Endothelial cell of hepatic sinusoid (primary cell): ENCODE measurements around the gene FARP1.

Experiments
- in situ Hi-C: cut with HindIII; loops from 2 replicates; pipeline ENCODE4 v1.10.0; 2017; ENCODE audit warnings: low sequenced_read_pairs

FARP1 gene

GRCh38 chr13:98172590-98173422 is 29.9 kb downstream of the FARP1 start:
- in situ Hi-C loops = no loop called here

DNA sequence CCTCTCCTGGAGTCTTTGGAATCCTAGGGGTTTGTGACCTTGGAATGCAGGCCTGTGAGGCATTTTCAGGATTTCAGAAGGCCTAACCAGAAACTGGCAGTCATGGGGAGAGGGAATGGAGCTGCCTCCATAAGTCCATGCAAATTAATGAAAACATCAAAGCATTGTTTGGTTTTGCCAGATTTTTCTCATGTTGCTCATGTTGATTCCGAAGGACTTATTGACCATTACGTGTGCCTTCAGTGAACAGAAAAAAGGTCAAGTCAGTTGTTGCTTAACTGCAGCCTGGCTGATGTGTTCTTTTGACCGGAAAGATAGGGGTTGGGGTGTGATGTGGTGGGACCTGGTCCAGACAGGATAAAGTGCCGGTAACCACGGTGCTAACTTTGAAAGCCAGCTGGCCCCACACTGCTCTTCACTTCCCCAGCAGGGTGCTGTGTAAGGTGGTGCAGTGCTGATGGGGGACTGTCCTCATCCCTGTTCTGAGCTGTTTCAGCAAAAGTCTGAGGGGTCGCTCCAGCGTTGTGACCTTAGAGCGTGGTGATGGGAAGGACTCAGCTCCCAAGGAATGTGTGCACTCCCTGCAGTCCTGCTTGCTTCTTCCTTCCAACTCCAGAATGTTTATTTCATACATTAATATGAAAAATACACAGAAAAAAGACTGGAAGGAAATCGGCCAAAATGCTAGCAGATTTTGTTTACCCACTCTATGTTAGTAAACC is 30.7 kb downstream of the FARP1 start:
- in situ Hi-C loops = no loop called here

- in situ Hi-C loops = no loop called here
Observed at GRCh38 chr13:98174307-98174706, 31.4 kb downstream of the FARP1 start.

- in situ Hi-C loops = no loop called here
Observed at GRCh38 chr13:98175043-98175442, 32.1 kb downstream of the FARP1 start.

DNA sequence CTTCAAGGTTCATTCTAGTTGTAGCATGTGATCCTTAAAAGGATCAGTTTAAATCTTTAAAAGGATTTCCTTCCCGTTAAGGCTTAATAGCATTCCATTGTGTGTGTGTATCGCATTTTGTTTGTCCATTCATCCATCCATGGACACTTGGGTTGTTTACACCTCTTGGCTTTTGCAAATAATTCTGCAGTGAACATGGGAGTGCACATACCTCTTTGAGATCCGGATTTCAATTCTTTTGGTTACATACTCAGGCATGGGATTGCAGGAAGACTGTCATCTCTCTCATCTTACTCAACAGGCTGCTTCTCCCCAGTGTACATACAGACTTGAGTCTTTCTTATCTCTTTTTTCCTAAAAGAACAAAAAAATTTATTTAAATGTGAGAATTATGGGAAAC is 32.9 kb downstream of the FARP1 start:
- in situ Hi-C loops = no loop called here

- in situ Hi-C loops = no loop called here
Observed at GRCh38 chr13:98176777-98177608, 34.1 kb downstream of the FARP1 start, which contains the start of gene RNF113B. TSS of gene RNF113B (minus strand) at chr13:98177269. CDS start at chr13:98177236, 33 bp downstream.

GRCh38 chr13:98180092-98180491 is 37.2 kb downstream of the FARP1 start:
- in situ Hi-C loops = no loop called here

DNA sequence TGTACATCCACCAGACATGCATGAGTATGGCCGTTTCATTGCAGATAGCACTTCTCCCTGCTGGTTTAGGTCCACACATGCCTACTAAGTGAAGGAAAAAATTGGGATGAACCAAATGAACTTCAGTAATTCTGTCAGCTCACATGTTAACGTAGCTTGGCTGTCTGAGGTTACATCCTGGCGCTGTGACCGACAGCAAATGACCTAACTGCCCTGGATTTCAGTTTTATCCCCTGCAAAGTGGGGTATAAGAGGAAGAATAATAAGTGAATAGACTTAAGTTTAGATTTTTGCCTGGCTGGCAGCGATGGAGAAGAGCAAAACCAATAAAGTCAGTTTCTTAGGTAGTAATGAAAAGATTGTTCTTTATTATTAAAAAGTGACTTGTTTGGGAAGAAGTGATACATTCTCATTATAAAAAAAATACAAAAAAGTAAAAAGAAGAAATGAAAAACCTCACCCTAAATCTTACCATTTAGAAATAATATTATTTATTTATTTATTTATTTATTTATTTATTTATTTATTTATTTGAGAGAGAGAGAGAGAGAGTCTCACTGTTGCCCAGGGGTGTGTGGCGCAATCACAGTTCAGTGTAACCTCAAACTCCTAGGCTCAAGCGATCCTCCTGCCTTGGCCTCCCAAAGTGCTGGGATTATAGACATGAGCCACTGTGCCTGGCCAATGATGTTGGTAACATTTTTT is 38.4 kb downstream of the FARP1 start:
- in situ Hi-C loops = no loop called here

DNA sequence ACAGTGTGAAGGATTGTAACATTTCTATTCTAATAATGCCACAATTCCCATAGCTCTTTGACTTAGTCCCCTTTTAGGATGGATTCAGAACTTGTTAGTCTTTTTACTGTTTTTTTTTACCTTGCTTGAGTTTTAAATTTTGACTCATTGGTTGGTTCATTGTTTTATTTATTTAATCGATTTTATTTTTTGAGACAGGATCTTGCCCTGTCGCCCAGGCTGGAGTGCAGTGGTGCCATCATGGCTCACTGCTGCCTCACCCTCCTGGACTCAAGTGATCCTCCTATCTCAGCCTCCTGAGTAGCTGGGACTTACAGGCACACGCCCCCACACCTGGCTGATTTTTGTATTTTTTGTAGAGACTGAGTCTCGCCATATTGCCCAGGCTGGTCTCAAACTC is 39.3 kb downstream of the FARP1 start:
- in situ Hi-C loops = no loop called here

GRCh38 chr13:98182589-98182988 is 39.7 kb downstream of the FARP1 start:
- in situ Hi-C loops = no loop called here

- in situ Hi-C loops = no loop called here
Observed at GRCh38 chr13:98184792-98185191, 41.9 kb downstream of the FARP1 start.

DNA sequence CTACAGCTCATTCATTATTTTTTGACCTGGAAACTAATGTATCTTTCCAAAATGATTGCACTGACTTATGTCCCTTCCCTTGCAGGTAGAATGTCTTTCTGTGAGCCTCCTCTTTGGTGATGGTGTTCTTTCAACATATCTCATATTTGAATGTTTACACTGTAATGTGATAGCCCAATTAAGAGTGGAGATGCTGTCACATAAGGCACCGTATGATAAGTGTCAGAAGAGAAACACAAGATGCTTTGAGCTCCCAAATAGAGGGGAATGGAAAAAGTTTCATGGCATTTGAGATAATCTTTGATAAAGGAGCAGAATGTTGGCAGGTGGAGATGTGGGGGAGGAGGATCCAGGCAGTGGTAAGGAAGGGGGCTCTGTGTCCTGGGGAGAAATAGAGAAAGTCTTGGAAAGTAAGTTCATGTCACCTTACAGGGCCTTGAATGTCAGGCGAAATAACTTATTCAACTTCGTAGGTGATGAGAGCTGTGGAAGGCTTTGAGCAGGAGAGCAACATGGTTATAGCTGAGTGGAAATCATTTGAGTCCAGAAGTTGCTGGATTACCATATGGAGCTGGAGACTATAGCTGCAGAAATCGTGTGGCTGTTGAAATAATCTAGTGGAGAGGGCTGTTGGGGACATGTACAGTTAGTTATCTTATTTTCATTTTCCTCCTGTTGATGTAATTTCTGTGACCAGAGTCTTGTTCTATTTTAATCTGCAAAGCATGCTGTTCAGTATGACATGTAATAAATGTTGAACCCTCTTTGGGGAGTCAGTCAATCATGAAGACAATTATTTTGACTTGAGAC is 44.5 kb downstream of the FARP1 start:
- in situ Hi-C loops = no loop called here

DNA sequence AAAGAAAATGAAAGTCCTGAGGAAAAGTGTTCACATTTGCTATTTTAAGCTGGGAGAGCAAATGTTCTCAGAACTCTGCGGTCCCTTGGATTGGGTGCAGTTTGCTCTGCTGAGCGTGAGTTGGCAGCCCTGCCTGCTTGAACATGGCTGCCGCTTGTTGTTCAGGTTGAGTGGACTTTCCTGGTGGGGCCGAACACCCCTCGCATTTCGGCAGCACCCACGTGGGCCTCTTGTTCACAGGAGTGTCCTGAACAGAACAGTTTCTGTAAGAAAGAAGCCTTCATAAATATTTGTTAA is 45.0 kb downstream of the FARP1 start:
- in situ Hi-C loops = no loop called here

DNA sequence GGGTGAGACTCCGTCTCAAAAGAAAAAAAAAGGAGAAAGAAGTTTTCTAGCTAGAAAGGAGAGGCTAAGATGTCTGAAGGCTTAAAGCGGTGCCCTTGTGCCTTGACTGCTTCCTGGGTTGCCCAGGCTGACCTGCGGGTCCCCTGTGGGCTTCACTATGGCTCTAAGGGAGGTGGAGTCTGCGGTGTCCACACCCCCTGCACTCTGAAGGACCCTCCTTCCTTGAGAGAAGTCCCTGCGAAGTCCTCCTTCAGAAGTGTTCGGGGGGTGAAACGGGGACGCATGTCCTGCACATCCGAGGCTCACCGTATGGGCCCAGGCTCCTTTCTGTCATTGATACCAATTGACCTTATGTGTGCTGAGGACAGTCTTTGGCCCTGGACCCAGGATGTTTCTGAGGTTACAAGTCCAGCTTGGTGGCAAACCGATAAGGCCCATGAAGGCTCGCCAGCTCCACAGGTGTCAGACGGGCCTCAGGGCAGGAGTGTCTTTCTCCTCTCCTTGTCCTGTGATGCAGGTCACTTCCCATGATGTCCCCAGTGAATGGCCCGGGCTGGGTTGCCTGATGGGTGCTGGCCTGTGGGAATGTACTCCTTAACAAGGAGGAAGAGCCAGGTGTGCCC is 45.8 kb downstream of the FARP1 start:
- in situ Hi-C loops = no loop called here

- in situ Hi-C loops = no loop called here
Observed at GRCh38 chr13:98189841-98190505, 47.1 kb downstream of the FARP1 start.

DNA sequence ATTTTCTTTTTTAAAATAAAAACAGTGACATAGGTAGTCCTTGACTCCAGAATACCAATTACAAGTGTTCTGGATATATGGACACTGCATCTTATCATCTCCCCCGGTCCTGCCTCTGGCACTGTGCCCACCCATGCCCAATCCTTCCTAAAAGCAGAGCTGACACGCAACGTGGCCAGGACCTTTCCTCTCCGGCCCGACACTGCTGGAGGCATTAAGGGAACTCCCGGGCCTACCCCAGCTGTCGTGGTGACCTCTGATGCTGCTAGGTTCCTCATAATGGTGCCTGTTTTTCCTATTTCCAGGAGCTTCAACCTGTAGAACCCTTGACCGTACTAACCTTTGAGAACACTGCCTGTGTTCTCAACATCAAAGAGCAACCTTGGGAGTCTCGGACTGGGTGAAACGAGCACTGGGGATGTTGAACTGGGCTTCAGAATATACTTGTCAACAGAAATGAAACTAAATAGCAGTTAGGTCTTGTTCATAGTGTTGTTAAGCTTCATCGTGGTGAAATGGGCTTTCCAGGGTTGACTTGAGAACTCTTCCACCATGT is 48.1 kb downstream of the FARP1 start:
- in situ Hi-C loops = no loop called here

DNA sequence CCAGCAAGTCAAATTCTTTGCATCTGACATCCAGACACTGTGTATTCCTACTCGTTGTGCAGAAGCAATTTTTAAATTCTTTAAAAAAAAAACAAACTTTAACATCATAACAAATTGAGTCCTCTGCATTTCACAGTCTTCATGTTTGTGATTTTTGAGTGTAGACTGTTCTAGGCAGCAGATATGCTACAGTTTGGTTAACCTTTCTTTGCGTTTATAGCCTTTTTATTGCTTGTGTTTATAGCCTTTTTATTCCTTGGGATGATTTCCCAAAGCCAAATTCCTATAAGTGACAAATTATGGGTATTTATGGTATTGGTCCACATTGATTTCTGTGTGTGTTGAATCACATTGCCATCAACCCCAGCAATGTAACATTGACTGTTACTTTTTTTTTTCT is 49.1 kb downstream of the FARP1 start:
- in situ Hi-C loops = no loop called here

- in situ Hi-C loops = no loop called here
Observed at GRCh38 chr13:98195054-98195791, 52.3 kb downstream of the FARP1 start.
